ENCODE measurements around the gene KLK4. TPM values are rescaled to one million over a fixed set of nuclear protein-coding genes. Genes with fewer than 3 reads are reported as not detected.
A peak's percentile ranks its signal among the peaks of the same experiment; 100 is the strongest.

Gene KLK4
- total and polyA plus RNA-seq, 2 of the 13 experiments (the other 11 are each of a cell fraction or from before 2014, with no cell fraction given): not detected

- BruUV-seq (replicated peaks): no TSS peak
- Histone ChIP-seq H2AFZ (ENCODE audit: low read length) (no peak overlapping the region), H3K36me3 (replicated peaks in 1 of 2; ENCODE audit: control insufficient read depth in 1 of 2, insufficient read depth in 2 of 2, low read length in 2 of 2) (no peaks in the 10 kb centered on the region), H3K79me2 (ENCODE audit: insufficient read depth, low read length) (no peaks in the 10 kb centered on the region), H3K4me2 (ENCODE audit: low read depth, low read length) (no peak overlapping the region), H3K9me3 (ENCODE audit: low read length) (no peaks in the 10 kb centered on the region), H3K27ac (ENCODE audit: extremely low read length, insufficient read depth, low read length) (no peak overlapping the region), H3K9ac (ENCODE audit: insufficient read depth, low read depth, low read length) (no peak overlapping the region), H3K27me3 (ENCODE audit: control insufficient read depth in 1 of 2, insufficient read depth in 2 of 2, low read length in 2 of 2) (no peaks in the 10 kb centered on the region; a peak in 2 of 5 replicates), H4K20me1 (ENCODE audit: insufficient read depth, low read length) (no peaks in the 10 kb centered on the region), H3K4me1 (ENCODE audit: insufficient read depth, low read length) (no peaks in the 10 kb centered on the region), H3K4me3 (replicated peaks in 1 of 3; ENCODE audit: insufficient read depth in 1 of 3, low read depth in 2 of 3, low read length in 3 of 3) (no peak overlapping the region)
- FAIRE-seq: no peak
- no peak for ATAC-seq
- intact Hi-C loops (cut with micrococcal nuclease; ENCODE audit: unreplicated experiment): no loop called here
- CTCF ChIA-PET (ENCODE audit: low intra/inter-chr PET ratio, low total read pairs): no interaction called here
- TF ChIP-seq, protein P1, sequence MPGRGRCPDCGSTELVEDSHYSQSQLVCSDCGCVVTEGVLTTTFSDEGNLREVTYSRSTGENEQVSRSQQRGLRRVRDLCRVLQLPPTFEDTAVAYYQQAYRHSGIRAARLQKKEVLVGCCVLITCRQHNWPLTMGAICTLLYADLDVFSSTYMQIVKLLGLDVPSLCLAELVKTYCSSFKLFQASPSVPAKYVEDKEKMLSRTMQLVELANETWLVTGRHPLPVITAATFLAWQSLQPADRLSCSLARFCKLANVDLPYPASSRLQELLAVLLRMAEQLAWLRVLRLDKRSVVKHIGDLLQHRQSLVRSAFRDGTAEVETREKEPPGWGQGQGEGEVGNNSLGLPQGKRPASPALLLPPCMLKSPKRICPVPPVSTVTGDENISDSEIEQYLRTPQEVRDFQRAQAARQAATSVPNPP (CRISPR knock-in tag; IDR thresholded peaks at IDR 0.05): no peak
- TF ChIP-seq MAZ (IDR thresholded peaks at IDR 0.05; ENCODE audit: borderline replicate concordance, low read depth, low read length) (no peak), MAZ (CRISPR knock-in tag; IDR thresholded peaks at IDR 0.05; ENCODE audit: low read depth) (no peak)
- DNase-seq (ENCODE audit: low spot score): no peak
- POLR2A ChIA-PET: no interaction called here
- 33% methylated on average over 5 of the region's 10 CpGs for WGBS (ENCODE audit: low lambda C conversion rate)
- in situ Hi-C loops (cut with HindIII; ENCODE audit: extremely low pct_ligation_motif_present, low pct_unique_long_range_greater_than_20kb): no loop called here
Observed at GRCh38 chr19:50894478-50895356, 16.5 kb downstream of the KLK4 start.

DNA sequence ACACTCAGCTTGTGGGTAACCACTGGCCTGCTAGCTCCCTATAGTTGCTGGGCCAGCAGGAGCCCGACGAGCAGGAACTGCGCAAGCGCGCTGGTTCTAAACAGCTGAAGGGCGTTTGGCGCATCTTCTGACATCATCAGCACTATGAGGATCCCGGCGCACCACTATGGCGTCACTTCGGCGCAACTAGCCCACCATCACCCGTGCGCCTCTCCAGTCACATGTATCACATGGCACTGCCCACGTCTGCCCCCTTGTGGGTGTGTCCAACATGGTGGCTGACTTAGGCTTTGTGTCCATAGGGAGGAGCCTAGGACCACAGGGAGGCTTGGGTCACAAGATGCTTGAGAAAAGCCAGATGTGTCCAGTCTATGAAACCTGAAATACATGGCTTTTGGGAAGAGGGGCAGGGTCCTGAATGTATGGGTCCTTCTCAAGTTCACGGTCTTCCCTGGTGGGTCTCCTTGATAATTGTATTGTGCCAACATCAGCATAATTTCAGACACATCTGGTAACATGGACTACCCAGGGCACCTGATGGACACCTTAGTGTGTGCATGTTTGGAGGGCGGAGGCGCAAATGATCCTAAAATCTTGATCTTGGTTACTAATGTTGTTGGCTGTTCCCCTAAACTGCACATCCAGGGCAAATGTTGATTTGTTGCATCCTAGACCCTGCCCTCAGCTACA, 18.0 kb downstream of the KLK4 start:
- no peak for FAIRE-seq
- Histone ChIP-seq H3K36me3 (replicated peaks in 1 of 2; ENCODE audit: control insufficient read depth in 1 of 2, insufficient read depth in 2 of 2, low read length in 2 of 2) (no peaks in the 10 kb centered on the region), H3K9ac (ENCODE audit: insufficient read depth, low read depth, low read length) (no peak overlapping the region), H3K27ac (ENCODE audit: extremely low read length, insufficient read depth, low read length) (no peak overlapping the region), H3K79me2 (ENCODE audit: insufficient read depth, low read length) (no peaks in the 10 kb centered on the region), H3K27me3 (ENCODE audit: control insufficient read depth in 1 of 2, insufficient read depth in 2 of 2, low read length in 2 of 2) (no peaks in the 10 kb centered on the region; a peak in 1 of 5 replicates), H2AFZ (ENCODE audit: low read length) (no peak overlapping the region), H4K20me1 (ENCODE audit: insufficient read depth, low read length) (no peaks in the 10 kb centered on the region), H3K4me2 (ENCODE audit: low read depth, low read length) (no peak overlapping the region), H3K4me3 (replicated peaks in 1 of 3; ENCODE audit: insufficient read depth in 1 of 3, low read depth in 2 of 3, low read length in 3 of 3) (no peak overlapping the region), H3K9me3 (ENCODE audit: low read length) (no peaks in the 10 kb centered on the region), H3K4me1 (ENCODE audit: insufficient read depth, low read length) (no peaks in the 10 kb centered on the region)
- in situ Hi-C loops (cut with HindIII; ENCODE audit: extremely low pct_ligation_motif_present, low pct_unique_long_range_greater_than_20kb): no loop called here
- TF ChIP-seq TBP (CRISPR knock-in tag; IDR thresholded peaks at IDR 0.05): no peak
- TF ChIP-seq FIP1L1 (IDR thresholded peaks at IDR 0.05; ENCODE audit: borderline replicate concordance, insufficient read depth, low read depth, low read length): no peak
- TF ChIP-seq HOXA3 (CRISPR knock-in tag; IDR thresholded peaks at IDR 0.05): 0 out of 2 replicates have a peak, but pooled peaks have one; percentile 20
- TF ChIP-seq MAFK (conservative IDR thresholded peaks at IDR 0.05 in 1 of 2, IDR thresholded peaks at IDR 0.05 in 1 of 2; ENCODE audit: low read length in 2 of 2): peak; percentile 71 to 84
- no peak for TF ChIP-seq BHLHE40 (IDR thresholded peaks at IDR 0.05; ENCODE audit: low read length)
- TF ChIP-seq MAFF (IDR thresholded peaks at IDR 0.05; ENCODE audit: low read depth, low read length): peak; percentile 76
- no peak for TF ChIP-seq GABPB1 (CRISPR knock-in tag; IDR thresholded peaks at IDR 0.05)
- TF ChIP-seq HMGA1 (CRISPR knock-in tag; conservative IDR thresholded peaks at IDR 0.05): no peak
- no TSS peak for BruUV-seq (replicated peaks)
- ChIA-PET POLR2A (no interaction called here), CTCF (ENCODE audit: low intra/inter-chr PET ratio, low total read pairs) (no interaction called here)
- 81% methylated on average over 16 of the region's 18 CpGs for WGBS (ENCODE audit: low lambda C conversion rate)
- ATAC-seq: no peak
- intact Hi-C loops (cut with micrococcal nuclease; ENCODE audit: unreplicated experiment): no loop called here
- no peak for DNase-seq (ENCODE audit: low spot score)
